K562 (cell line): ENCODE results near the gene MMP24OS. TPM values are rescaled to one million over a fixed set of nuclear protein-coding genes. Genes with fewer than 3 reads are reported as not detected.

ENCODE experiments used
- ATAC-seq: fragments of 200-7000 bp; cut with Tn5 transposase; 3 replicates; pipeline ENCODE4 v1.9.1; 2020; ENCODE audit warnings: moderate library complexity
- BruUV-seq: library from RNA; stranded (reverse); fragments of 400-500 nt; replicated peaks from 2 replicates; lab custom pipeline; 2021; lab: Mats Ljungman, UMichigan
- CTCF ChIA-PET: fragments of 300-600 bp; formaldehyde crosslinking; extraction: SDS; loops from one replicate; lab custom pipeline; 2021; ENCODE audit warnings: low intra/inter-chr PET ratio; lab: Yijun Ruan, JAX
- POLR2A ChIA-PET: fragments of 300-600, 350-650 bp; sonication (Branson Sonifier 250); formaldehyde crosslinking; extraction: SDS; loops from one replicate; lab custom pipeline; 2021; ENCODE audit warnings: antibody characterized with exemption, inconsistent platforms; lab: Yijun Ruan, JAX
- DNase-seq, 4 experiments: peaks; one replicate each; pipeline versions ENCODE4 v3.0.0 to v3.0.0-alpha.2; 2011 to 2018; ENCODE audit warnings: low spot score in 3 of 4, mixed read lengths in 3 of 4; ENCODE audit errors: extremely low read depth in 1 of 4
- FAIRE-seq: peaks from 2 replicates; lab custom pipeline; 2011; peaks lifted over from hg19 to GRCh38; lab: Jason Lieb, UNC
- H2AFZ ChIP-seq: 2 replicates; pipeline ENCODE4 v1.6.0; 2011; ENCODE audit warnings: low read depth, low read length, control low read depth, inconsistent platforms
- H3K27ac ChIP-seq: fragments of 200-600 bp; 3 replicates; pipeline ENCODE4 v1.8.0; 2011; ENCODE audit warnings: low read depth, mild to moderate bottlenecking, control low read depth, inconsistent platforms, low read length, moderate library complexity, mixed read lengths; ENCODE audit errors: extremely low read depth
- H3K27me3 ChIP-seq, 2 experiments: fragments of 300-600 bp in 1 of 2; 2 replicates in 1 of 2; 3 replicates in 1 of 2; pipeline versions ENCODE4 v1.6.0 to v1.8.0; 2011; ENCODE audit warnings: inconsistent platforms in 2 of 2, low read length in 2 of 2, mild to moderate bottlenecking in 1 of 2, mixed read lengths in 1 of 2, moderate library complexity in 1 of 2; ENCODE audit not compliant: control insufficient read depth in 2 of 2, insufficient read depth in 2 of 2
- H3K36me3 ChIP-seq: fragments of 300-600 bp; 3 replicates; pipeline ENCODE4 v1.8.0; 2011; ENCODE audit warnings: mild to moderate bottlenecking, low read length, inconsistent platforms; ENCODE audit not compliant: control insufficient read depth, insufficient read depth
- H3K4me1 ChIP-seq, 2 experiments: fragments of 200-600 bp in 1 of 2; replicated peaks in 1 of 2; 2 replicates in 1 of 2; 3 replicates in 1 of 2; pipeline versions ENCODE4 v1.5.1 to v1.8.0; 2011; ENCODE audit warnings: inconsistent platforms in 2 of 2, low read length in 2 of 2, mild to moderate bottlenecking in 1 of 2, mixed read lengths in 1 of 2, moderate library complexity in 1 of 2; ENCODE audit not compliant: control insufficient read depth in 2 of 2, insufficient read depth in 2 of 2
- H3K4me2 ChIP-seq: 2 replicates; pipeline ENCODE4 v1.6.1; 2011; ENCODE audit warnings: low read length, control low read depth, inconsistent platforms, mixed read lengths; ENCODE audit not compliant: insufficient read depth
- H3K4me3 ChIP-seq: fragments of 200-600 bp; sonication (generic), shearing (Covaris generic); 2 replicates; pipeline ENCODE4 v1.5.1; 2016; ENCODE audit warnings: control low read depth, inconsistent platforms
- H3K79me2 ChIP-seq: fragments of 200-600 bp; 3 replicates; pipeline ENCODE4 v1.8.0; 2011; ENCODE audit warnings: low read length, inconsistent platforms; ENCODE audit not compliant: control insufficient read depth, insufficient read depth
- H3K9ac ChIP-seq, 2 experiments: 2 replicates each; pipeline versions ENCODE4 v1.6.0 to v1.6.1; 2011; ENCODE audit warnings: low read depth in 2 of 2, low read length in 2 of 2, control low read depth in 1 of 2, inconsistent platforms in 1 of 2, mild to moderate bottlenecking in 1 of 2, mixed read lengths in 1 of 2; ENCODE audit not compliant: insufficient read depth in 1 of 2
- H3K9me1 ChIP-seq: one replicate; pipeline ENCODE4 v1.6.0; 2011; ENCODE audit warnings: inconsistent platforms, mild to moderate bottlenecking, low read length, moderate library complexity; ENCODE audit not compliant: control insufficient read depth, insufficient read depth
- H3K9me3 ChIP-seq: replicated peaks from 2 replicates; pipeline ENCODE4 v1.5.1; 2011; ENCODE audit warnings: low read depth, low read length, inconsistent platforms; ENCODE audit not compliant: control insufficient read depth, insufficient read depth
- H4K20me1 ChIP-seq: replicated peaks from 2 replicates; pipeline ENCODE4 v1.6.1; 2011; ENCODE audit warnings: low read length, inconsistent platforms, mixed read lengths; ENCODE audit not compliant: control insufficient read depth, insufficient read depth
- IRF2 ChIP-seq: sonication (generic); formaldehyde crosslinking; IDR thresholded peaks from 2 replicates; pipeline ENCODE4 v1.8.1; 2022; ENCODE audit warnings: mild to moderate bottlenecking, missing genetic modification reagents
- LEF1 ChIP-seq: fragments of 450-650 bp; IDR thresholded peaks from 2 replicates; pipeline ENCODE4 v1.6.1; 2016; ENCODE audit warnings: mild to moderate bottlenecking
- NUFIP1 ChIP-seq: fragments of 450-650 bp; IDR thresholded peaks from 2 replicates; pipeline ENCODE4 v1.6.1; 2018; ENCODE audit not compliant: partially characterized antibody
- WGBS: fragments of 100-300 bp; shearing (Covaris generic); methylation state at CpG from one replicate; pipeline ENCODE4 v1.1.6; 2016; ENCODE audit warnings: low coverage, mixed read lengths; ENCODE audit not compliant: insufficient coverage; ENCODE audit errors: missing lambda C conversion rate; 5-methylcytosine and 5-hydroxymethylcytosine counted together
- in situ Hi-C: fragments of 300-500 bp; cut with MboI; formaldehyde crosslinking; loops from 4 replicates; pipeline ENCODE4 v1.15.0; 2018; ENCODE audit warnings: inconsistent platforms, mixed read lengths
- intact Hi-C: fragments of 100-400 bp; cut with micrococcal nuclease; formaldehyde crosslinking; loops from 2 replicates; pipeline ENCODE4 v1.14.2; 2022
- polyA plus RNA-seq, 8 experiments: library from polyadenylated mRNA; depleted of rRNA in 4 of 8; stranded (reverse) in 5 of 8; unstranded in 3 of 8; fragments of >200 nt; fragmentation: Nextera tagmentation in 2 of 8; fragmentation: Illumina TruSeq in 1 of 8; extraction: Ambion mirVana in 2 of 8; extraction: Trizol in 1 of 8; gene quantifications; 2 replicates each; pipeline versions ENCODE4 v1.2.1 to v1.2.3, GENCODE V29; 2011 to 2014; ENCODE audit warnings: inconsistent platforms in 1 of 8, missing spikeins in 1 of 8
- total RNA-seq, 7 experiments: library from RNA; depleted of rRNA in 6 of 7; stranded (reverse); fragments of >200 nt in 6 of 7; fragmentation: Illumina TruSeq in 2 of 7; extraction: Trizol in 2 of 7; gene quantifications; 2 replicates each; pipeline versions ENCODE4 v1.2.1 to v1.2.3, GENCODE V29; 2011 to 2021; ENCODE audit warnings: low replicate concordance in 1 of 7
- TF ChIP-seq, protein P1 (sequence below): fragments of 450-650 bp; formaldehyde crosslinking; conservative IDR thresholded peaks from 2 replicates; pipeline ENCODE4 v1.4.0; 2022; ENCODE audit warnings: mild to moderate bottlenecking, missing genetic modification characterization
- TF ChIP-seq, protein P2 (sequence below): fragments of 250-450 bp; sonication (Bioruptor Pico); IDR thresholded peaks from 2 replicates; pipeline ENCODE4 v1.5.1; 2021; ENCODE audit warnings: mild to moderate bottlenecking
- TF ChIP-seq, protein P3 (sequence below): sonication (generic); formaldehyde crosslinking; IDR thresholded peaks from 2 replicates; pipeline ENCODE4 v1.8.0; 2022; ENCODE audit warnings: mild to moderate bottlenecking, missing genetic modification reagents

MMP24OS gene
- total and polyA plus RNA-seq, 9 of the 15 experiments (the other 6 are each of a cell fraction or from before 2014, with no cell fraction given): 0.92 to 41.5 (median 11.4) TPM

DNA sequence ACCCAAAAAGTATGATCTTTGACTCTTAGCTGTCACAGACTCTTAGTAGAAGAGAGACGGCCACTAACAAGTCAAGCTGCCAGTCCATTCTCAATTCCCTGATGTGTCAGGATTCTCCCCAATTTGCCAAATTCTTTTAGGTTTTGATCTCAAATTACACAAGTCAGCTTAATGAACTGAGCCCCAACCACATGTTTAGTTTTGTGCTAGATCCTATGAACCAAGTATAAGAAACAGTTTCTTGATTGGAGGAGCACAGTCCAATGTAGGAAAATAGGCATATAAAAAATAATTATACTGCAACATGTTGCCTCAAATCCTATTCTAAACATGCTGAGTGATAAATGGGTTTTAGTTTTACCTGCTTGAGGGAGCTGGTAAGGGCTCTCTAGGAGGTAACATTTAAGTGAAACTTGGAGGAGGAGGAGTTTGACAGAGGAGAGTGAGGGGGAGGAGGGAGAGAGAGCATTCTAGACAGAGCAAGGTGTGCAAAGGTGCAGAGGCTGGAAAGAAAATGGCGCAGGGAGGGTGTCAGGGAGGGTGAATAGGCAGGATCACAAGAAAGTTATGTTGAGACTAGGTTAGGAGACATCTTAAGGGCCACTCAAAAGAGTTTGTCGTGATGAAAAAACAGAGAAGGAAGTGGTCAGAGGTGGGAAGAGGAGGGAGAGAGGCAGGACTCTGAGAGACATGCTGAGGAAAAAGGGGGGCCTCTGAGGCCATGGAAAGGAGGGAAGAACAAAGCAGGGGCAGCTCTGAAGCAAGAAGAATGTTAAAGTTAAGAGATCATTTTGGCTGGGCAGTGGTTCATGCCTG lies 37.1 kb upstream of the MMP24OS start:
- CTCF ChIA-PET: no interaction called here
- Histone ChIP-seq H3K9me1 (no peaks in the 10 kb centered on the region), H2AFZ (no peak overlapping the region), H3K27me3 (no peaks in the 10 kb centered on the region), H3K36me3 (peaks cover 10% of the 10 kb centered on the region), H4K20me1 (no peaks in the 10 kb centered on the region), H3K9ac (no peak overlapping the region), H3K27ac (no peak overlapping the region), H3K4me1 (peaks cover 4 to 21% of the 10 kb centered on the region in 2 experiments; a peak in 4 of 5 replicates), H3K9me3 (no peaks in the 10 kb centered on the region), H3K4me3 (no peak overlapping the region), H3K79me2 (no peaks in the 10 kb centered on the region), H3K4me2 (no peak overlapping the region)
- TF ChIP-seq, protein P1, sequence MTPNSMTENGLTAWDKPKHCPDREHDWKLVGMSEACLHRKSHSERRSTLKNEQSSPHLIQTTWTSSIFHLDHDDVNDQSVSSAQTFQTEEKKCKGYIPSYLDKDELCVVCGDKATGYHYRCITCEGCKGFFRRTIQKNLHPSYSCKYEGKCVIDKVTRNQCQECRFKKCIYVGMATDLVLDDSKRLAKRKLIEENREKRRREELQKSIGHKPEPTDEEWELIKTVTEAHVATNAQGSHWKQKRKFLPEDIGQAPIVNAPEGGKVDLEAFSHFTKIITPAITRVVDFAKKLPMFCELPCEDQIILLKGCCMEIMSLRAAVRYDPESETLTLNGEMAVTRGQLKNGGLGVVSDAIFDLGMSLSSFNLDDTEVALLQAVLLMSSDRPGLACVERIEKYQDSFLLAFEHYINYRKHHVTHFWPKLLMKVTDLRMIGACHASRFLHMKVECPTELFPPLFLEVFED (CRISPR knock-in tag): no peak
- TF ChIP-seq IRF2 (CRISPR knock-in tag): no peak
- TF ChIP-seq, protein P2, sequence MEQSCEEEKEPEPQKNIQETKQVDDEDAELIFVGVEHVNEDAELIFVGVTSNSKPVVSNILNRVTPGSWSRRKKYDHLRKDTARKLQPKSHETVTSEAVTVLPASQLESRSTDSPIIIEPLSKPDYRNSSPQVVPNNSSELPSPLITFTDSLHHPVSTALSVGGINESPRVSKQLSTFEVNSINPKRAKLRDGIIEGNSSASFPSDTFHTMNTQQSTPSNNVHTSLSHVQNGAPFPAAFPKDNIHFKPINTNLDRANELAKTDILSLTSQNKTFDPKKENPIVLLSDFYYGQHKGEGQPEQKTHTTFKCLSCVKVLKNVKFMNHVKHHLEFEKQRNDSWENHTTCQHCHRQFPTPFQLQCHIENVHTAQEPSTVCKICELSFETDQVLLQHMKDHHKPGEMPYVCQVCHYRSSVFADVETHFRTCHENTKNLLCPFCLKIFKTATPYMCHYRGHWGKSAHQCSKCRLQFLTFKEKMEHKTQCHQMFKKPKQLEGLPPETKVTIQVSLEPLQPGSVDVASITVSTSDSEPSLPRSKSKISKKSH (CRISPR knock-in tag): no peak
- no peak for TF ChIP-seq NUFIP1
- no peak for TF ChIP-seq LEF1
- TF ChIP-seq, protein P3, sequence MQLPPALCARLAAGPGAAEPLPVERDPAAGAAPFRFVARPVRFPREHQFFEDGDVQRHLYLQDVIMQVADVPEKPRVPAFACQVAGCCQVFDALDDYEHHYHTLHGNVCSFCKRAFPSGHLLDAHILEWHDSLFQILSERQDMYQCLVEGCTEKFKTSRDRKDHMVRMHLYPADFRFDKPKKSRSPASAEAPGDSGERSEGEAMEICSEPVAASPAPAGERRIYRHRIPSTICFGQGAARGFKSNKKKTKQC (CRISPR knock-in tag): no peak
- POLR2A ChIA-PET: interaction anchor here (0.5 to 1.4 kb wide), 2 partner anchors 14 to 115 kb away, joined by 3 to 4 read pairs; no protein-coding TSS in a partner anchor
- DNase-seq (no peak), ATAC-seq (no peak), FAIRE-seq (no peak)
- in situ Hi-C loops (loop anchor here (25.0 kb wide), 1 partner anchor 122 kb away; the partner anchor contains the start of gene GDF5), intact Hi-C loops (no loop called here)
- BruUV-seq: no TSS peak
- 37% methylated on average over 3 of the region's 3 CpGs for WGBS
